Progenitor cell of endocrine pancreas (in vitro differentiated cells): ENCODE data around the gene SMKR1. TPM values are rescaled to one million over a fixed set of nuclear protein-coding genes. Genes with fewer than 3 reads are reported as not detected.
A peak's percentile ranks its signal among the peaks of the same experiment; 100 is the strongest.

ENCODE experiments used
- DNase-seq: peaks from one replicate; pipeline ENCODE4 v3.0.0; 2021; ENCODE audit warnings: low spot score; ENCODE audit not compliant: unreplicated experiment
- H3K27ac Mint-ChIP-seq: 2 replicates; pipeline ENCODE4 v1.8.0; 2021; ENCODE audit warnings: mild to moderate bottlenecking, moderate library complexity, mixed read lengths
- H3K27me3 Mint-ChIP-seq: 2 replicates; pipeline ENCODE4 v1.8.0; 2021; ENCODE audit warnings: mixed read lengths
- H3K36me3 Mint-ChIP-seq: 2 replicates; pipeline ENCODE4 v1.8.0; 2022; ENCODE audit warnings: mixed read lengths; ENCODE audit not compliant: insufficient read depth
- H3K4me1 Mint-ChIP-seq: 2 replicates; pipeline ENCODE4 v1.8.0; 2021; ENCODE audit warnings: low read depth, mixed read lengths
- H3K4me3 Mint-ChIP-seq: 2 replicates; pipeline ENCODE4 v1.8.0; 2021; ENCODE audit warnings: low read depth, mild to moderate bottlenecking, moderate library complexity, mixed read lengths
- H3K9me3 Mint-ChIP-seq: 2 replicates; pipeline ENCODE4 v1.8.0; 2021; ENCODE audit warnings: low read depth, mixed read lengths
- total RNA-seq: library from RNA; stranded (reverse); gene quantifications from 2 replicates; pipeline ENCODE4 v1.2.1, GENCODE V29; 2021
- TF ChIP-seq, protein P1 (sequence below): fragments of 200-600 bp; sonication (generic); IDR thresholded peaks from one replicate; pipeline ENCODE4 v1.5.0; 2021; ENCODE audit warnings: antibody characterized with exemption, mild to moderate bottlenecking; ENCODE audit not compliant: unreplicated experiment

The SMKR1 gene
- total RNA-seq, 1 donor from 2014 or later, result 2.3 TPM

DNA sequence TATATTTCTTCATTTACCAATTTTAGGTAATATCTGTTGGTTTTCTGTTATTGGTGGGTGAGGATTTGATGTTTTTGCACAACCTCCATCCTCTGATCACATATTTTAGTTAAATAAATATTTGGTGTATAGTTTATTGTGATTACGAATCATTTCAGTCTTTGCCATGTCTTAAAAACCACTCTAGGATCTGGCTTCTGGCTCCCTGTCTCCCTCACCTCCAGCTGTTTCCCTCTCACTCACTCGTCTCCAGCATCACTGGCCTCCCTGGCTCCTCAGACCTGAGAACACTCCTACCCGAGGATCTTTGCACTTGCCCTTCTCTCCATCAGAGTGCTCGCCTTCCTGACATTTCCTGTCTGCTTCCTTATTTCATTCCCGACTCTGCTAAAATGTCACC lies 58.5 kb downstream of the SMKR1 start:
- no peaks in the 10 kb centered on the region for H3K9me3 Mint-ChIP-seq
- H3K27me3 Mint-ChIP-seq, result peaks cover 23% of the 10 kb centered on the region
- TF ChIP-seq, protein P1, sequence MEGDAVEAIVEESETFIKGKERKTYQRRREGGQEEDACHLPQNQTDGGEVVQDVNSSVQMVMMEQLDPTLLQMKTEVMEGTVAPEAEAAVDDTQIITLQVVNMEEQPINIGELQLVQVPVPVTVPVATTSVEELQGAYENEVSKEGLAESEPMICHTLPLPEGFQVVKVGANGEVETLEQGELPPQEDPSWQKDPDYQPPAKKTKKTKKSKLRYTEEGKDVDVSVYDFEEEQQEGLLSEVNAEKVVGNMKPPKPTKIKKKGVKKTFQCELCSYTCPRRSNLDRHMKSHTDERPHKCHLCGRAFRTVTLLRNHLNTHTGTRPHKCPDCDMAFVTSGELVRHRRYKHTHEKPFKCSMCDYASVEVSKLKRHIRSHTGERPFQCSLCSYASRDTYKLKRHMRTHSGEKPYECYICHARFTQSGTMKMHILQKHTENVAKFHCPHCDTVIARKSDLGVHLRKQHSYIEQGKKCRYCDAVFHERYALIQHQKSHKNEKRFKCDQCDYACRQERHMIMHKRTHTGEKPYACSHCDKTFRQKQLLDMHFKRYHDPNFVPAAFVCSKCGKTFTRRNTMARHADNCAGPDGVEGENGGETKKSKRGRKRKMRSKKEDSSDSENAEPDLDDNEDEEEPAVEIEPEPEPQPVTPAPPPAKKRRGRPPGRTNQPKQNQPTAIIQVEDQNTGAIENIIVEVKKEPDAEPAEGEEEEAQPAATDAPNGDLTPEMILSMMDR, result no peak
- no peak for DNase-seq
- H3K4me1 Mint-ChIP-seq, result peaks cover 12% of the 10 kb centered on the region
- no peak overlapping the region for H3K4me3 Mint-ChIP-seq
- no peaks in the 10 kb centered on the region for H3K36me3 Mint-ChIP-seq
- peak overlapping the region; percentile 26 for H3K27ac Mint-ChIP-seq

DNA sequence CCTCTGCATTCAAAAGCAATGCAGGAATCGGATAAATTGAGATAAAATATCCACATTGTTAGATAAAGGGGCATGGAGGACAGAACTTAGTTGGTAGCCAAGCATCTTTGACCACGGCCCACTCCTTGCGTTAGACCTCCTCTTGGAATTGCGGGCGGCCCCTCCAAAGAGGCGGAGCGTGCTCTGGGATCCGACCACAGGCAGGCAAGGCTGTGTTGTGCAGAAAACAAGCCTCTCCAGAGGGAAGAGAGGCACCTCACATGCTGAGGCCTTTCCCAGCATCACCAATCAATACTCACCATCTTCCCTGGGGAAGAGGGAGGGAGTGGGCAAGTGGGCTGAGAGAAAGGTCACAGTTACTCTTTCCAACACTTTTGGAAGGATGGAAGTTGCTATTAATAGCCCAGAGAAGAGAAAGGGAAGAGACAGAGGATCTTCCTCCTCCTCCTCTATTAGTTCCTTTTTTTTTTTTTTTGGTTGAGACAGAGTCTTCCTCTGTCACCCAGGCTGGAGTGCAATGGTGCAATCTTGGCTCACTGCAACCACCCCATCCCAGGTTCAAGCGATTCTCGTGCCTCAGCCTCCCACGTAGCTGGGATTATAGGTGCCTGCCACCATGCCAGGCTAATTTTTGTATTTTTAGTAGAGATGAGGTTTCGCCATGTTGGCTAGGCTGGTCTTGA lies 59.5 kb downstream of the SMKR1 start:
- Mint-ChIP-seq H3K27ac (peak overlapping the region; percentile 51), H3K36me3 (no peaks in the 10 kb centered on the region), H3K27me3 (peaks cover 18% of the 10 kb centered on the region), H3K4me1 (peaks cover 12% of the 10 kb centered on the region), H3K4me3 (no peak overlapping the region), H3K9me3 (no peaks in the 10 kb centered on the region)
- DNase-seq, result peak; percentile 11
- TF ChIP-seq, protein P1, result no peak

Other genes with a start within 250 kb of the SMKR1 start
- gene STRIP2, start 68.1 kb upstream of the SMKR1 start, total RNA-seq, result 6.5 and 6.8 TPM in 2 replicates
- gene NRF1, start 109.2 kb downstream of the SMKR1 start, total RNA-seq, result 29.7 and 32.4 TPM in 2 replicates